Activated T-helper 1 cell treated with anti-CD3 and anti-CD28 coated beads, Interleukin-2, amount 50 U/mL, for 16 hours (primary cell): ENCODE data around the gene UNC13B.

Experiments
- DNase-seq, 2 donors: peaks; one replicate each; pipeline ENCODE4 v3.0.0-alpha.2; 2020; ENCODE audit warnings: low read depth in 1 of 2, low spot score in 1 of 2

The UNC13B gene

DNA sequence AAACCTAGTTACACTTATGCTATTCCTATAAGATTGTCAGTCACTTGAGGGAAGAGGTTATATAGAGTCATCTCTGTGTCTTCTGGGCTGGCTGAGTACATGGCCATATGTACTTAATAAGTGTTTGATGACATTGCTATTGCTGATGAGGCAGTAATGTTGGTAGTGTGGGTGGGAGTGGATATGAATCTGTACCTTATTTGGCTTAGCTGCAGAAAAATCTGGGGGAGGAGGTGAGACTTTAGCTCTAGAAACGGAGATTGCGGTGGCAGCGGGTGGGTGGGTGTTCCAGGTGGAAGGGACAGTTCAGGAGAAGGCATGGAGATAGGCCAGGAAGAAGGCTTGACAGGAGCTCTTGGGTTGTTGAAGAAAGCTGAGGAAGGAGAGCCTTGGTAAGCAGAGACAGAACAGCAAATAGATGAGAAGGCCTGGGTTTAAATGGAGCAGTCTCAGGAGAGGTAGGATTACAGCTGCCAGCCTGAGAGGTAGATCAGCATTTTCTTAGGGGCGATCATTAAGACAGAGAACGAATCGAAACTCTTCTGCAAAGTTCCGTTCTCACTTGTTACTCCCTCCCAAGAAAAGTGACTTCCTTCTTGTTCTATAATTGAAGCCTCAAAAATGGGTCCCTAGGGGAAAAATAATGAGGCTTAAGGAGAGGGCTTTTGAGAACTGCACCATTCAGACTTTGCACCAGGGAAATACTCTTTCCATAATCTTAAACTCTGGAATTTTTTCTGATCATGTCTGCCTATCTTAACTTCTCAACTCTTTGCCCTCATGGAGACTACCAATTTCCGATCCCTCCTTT lies 160.5 kb downstream of the UNC13B start:
- no peak for DNase-seq

DNA sequence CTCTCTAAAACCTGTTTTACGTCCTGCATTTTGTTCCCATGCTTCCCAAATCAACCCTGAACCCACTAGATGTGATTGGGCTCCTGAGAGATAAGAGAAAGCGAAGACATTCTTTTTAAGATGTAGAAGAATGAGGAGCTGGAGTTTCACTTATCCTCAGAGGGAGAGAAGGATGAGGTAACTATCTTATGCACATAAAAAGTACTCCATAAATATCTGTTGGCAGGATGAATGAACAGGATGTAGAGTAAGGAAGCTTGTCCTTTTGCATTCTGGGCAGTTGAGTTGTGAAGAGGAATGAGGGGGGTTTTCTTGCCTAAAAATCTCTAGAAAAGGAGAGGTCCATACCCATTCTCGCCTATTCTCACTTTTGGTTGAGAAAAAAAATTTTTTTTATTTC lies 163.2 kb downstream of the UNC13B start:
- DNase-seq = no peak

DNA sequence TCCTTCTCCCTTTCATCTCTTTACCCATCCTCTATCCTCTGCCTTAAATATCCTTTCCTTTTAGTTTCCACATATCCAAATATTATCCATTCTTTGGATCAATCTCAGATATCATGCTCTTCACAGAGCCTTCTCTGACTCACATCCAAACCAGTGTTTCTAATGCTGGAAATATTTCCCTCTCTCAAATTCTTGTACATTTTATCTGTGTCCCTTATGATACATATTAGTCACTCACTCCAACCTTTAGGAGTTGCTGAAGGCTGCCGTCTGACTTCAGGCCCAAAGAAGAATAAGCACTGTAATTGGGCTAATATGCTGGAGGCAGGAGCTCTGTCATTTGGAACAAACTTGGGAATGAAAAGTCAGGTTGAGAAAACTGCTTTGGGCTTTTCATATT lies 171.7 kb downstream of the UNC13B start:
- DNase-seq = no peak

GRCh38 chr9:35335164-35335563 lies 173.4 kb downstream of the UNC13B start:
- DNase-seq = no peak

- DNase-seq = no peak
Measured at GRCh38 chr9:35338086-35338485, 176.3 kb downstream of the UNC13B start.

- no peak for DNase-seq
Measured at GRCh38 chr9:35338561-35339274, 176.9 kb downstream of the UNC13B start.

- no peak for DNase-seq
Measured at GRCh38 chr9:35340046-35340445, 178.2 kb downstream of the UNC13B start.

- DNase-seq = no peak
Measured at GRCh38 chr9:35341021-35341420, 179.2 kb downstream of the UNC13B start.

DNA sequence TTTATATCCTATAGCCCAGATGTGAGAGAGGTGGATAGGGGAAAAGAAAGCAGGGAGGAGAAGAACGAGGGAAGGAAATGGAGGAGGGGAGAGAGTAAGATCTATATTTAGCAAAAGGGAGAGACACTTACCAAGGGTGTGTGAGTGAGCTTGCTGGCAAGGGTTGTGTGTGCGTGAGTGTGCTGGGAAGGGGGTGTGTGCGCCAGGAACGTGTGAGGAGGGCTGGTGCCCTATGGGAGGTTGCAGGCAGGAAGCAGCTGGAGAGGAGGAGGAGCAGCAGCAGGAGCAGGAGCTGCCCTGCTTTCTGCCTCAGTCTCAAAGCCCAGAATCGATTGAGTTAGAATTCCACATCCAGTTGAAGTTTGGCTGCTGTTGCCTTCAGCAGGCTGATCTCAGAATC lies 179.8 kb downstream of the UNC13B start:
- DNase-seq = no peak

GRCh38 chr9:35342221-35342958 lies 180.6 kb downstream of the UNC13B start:
- DNase-seq = no peak

- DNase-seq = no peak
Measured at GRCh38 chr9:35348109-35348508, 186.3 kb downstream of the UNC13B start.

DNA sequence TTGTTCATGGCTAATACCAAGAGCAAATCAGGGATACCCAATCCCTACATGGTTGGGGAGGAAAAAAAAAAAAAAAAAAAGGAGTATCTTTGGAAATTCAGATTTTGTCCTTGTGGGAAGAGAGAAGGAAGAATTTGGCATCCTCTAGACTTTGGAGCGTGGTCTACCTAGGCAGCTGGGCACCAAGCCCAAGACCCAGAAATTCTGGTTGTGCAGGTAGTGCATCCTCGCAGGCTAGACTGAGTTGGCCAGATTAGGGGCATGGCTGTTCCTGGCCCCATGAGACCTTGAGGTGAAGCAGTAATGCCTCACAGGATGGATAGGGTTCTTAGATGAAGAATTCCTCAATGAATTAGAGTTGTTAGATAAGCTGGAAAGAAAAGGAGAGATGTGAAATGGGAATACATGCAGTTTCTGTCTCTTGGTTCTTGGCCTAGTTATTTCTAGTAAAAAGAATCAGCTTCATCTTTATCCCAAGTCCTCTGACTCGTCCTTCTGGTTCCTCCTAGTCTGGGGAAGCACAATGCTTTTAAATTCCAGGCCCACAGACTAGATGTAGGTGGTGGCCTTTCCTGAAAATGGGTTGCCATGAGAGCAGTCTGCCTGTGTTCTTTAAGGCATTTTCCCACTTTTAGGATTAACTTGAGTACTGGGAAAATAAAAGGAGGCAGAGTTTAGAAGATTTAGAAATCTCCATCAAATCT lies 187.6 kb downstream of the UNC13B start:
- no peak for DNase-seq

- DNase-seq = no peak
Measured at GRCh38 chr9:35350212-35350611, 188.4 kb downstream of the UNC13B start.

DNA sequence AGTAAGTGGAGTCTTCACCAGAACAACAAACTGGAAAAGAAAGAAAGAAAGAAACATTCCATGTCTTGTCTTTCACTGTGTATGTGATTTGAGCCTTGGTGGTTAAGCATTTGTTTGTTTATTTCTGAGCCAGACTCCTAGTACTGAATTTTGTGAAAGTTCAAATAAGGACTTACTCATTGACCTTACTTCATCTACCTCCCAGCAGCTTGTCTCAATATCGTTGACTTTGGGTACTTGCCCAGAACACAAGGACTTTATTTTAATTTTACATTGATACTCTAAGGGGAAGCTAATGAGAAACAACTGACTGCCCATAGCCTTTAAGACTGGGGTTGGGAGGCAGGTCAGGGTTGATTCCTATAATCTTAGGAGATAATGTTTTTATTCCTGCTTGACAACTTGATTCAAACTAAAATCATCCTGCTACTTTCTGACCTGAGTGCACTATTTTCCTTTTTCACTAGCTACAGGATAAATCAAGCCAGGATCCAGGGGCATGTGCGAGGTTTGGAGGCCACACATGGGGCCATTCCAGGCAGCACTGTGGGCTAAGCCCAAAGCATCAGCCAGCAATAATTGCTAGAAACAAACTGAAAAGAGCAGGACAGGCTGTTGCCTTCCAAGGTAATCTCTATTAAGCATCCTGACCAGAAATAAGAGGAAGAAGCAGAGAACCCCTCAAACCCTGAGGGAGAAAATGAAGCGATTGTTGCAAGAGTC lies 189.2 kb downstream of the UNC13B start:
- no peak for DNase-seq

DNA sequence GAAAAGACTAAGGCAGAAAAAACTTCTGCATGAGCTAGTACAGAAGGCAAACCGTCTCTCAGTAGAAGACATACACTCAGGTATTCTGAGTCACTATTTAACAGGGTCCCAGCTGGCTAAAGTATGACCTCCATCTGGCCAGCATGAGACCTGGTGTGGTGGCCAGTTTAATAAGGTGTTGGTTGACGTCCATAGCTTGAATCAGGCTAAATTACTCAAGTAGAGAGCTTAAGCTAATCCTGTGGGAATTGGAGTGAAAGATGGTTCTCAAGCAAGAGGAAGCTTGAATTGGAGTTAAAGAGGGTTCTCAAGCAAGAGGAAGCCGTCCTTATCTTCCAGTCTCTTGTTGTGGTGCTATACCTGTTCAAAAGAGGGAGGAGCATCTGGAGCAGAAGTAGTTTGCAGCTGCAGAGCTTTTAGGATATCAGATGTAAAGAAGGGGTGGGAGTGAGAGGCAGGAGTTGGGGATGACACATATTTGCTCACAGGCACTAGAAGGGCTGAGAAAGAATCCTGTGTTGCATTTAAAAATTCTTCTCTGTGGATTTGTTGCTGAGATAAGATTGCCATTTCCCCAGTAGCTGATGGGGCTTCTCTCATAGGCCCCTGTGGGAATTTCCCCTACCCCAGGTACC lies 192.0 kb downstream of the UNC13B start:
- DNase-seq = no peak

GRCh38 chr9:35355939-35356338 lies 194.1 kb downstream of the UNC13B start:
- DNase-seq = no peak

- no peak for DNase-seq
Measured at GRCh38 chr9:35357116-35357515, 195.3 kb downstream of the UNC13B start.

DNA sequence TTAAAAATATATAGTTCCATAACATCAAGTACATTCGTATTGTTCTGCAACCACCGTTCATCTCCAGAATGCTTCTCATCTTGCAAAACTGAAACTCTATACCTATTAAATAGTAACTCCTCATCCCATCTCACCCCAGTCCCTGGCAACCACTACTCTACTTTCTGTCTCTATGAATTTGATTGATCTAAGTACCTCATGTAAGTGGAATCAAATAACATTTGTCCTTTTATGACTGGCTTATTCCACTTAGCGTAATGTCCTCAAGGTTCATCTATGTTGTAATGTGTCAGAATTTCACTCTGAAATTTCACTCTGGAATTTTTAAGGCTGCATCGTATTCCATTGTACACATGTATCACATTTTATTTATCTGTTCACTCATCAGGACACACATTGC lies 196.0 kb downstream of the UNC13B start:
- no peak for DNase-seq

DNA sequence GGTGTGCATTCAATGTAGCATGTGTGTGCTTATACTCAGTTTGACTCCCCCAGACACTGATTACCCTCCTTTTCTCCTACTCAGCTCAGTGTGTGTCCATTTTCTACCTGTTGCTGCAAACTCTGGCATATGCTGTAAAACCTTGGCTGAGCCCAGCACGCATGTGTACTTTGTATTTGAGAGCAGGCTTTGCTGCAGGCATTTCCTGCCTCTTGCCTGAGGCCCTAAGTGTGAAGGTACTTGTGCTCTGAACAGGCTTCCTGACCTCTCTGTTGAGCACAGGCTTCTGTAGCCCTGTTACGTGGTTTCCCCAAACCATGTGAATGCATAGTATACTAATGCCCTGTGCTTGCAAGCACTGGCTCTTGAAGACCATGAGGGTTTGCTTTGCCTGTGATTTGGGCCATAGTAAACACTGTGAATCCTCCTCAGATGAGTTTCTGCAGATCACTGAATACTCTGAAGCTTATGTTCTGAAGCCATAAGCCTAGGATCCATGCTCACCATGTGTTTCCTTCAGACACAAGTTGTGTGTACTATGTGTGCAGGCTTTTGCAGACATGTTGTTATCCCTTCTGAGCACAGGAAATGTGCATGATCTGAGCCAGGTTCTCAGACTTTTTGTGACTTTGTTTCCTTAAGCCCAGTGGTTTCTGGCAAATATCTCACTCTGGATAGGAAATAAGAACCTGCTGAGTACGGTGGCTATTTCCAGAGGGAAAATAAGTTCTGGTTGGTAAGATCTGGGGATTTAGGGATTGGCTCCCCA lies 203.2 kb downstream of the UNC13B start:
- DNase-seq = no peak
